ENCODE results near the gene NDUFA13.

The NDUFA13 gene

DNA sequence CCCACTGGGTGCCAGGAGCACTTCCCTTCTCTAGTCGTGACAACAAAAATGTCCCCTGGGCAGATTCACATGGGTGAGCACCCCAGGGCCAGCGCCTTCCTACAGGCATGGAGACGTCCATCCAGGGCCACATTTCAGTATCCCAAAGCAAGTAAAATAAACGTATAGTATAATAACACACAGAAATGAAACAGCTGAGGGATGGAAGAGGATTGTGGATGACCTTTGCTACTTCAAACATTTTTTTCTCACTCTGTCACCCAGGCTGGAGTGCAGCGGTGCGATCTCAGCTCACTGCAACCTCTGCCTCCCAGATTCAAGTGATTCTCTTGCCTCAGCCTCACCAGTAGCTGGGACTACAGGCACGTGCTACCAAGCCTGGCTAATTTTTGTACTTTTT is 50.3 kb downstream of the NDUFA13 start:
- DNase-seq, result no peak

DNA sequence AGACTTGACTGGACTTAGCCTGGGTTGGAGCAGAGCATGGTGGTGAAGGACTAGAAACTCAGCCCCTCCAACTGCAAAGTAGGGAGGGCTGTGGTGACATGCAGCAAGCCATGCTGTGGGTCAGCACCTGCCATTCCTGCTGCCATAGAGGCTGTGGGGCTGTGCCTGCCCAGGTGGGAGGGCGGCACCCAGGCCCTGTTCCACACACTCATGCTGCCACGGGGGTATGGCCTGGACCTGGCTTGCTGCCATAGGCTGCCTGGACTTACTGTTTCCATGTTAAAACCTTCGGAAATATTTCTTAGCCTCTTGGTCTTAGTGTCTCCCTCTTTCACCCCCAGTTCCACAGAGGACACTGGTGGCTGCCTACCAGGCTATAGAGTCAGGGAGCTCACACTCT is 51.4 kb downstream of the NDUFA13 start:
- DNase-seq, result no peak

DNA sequence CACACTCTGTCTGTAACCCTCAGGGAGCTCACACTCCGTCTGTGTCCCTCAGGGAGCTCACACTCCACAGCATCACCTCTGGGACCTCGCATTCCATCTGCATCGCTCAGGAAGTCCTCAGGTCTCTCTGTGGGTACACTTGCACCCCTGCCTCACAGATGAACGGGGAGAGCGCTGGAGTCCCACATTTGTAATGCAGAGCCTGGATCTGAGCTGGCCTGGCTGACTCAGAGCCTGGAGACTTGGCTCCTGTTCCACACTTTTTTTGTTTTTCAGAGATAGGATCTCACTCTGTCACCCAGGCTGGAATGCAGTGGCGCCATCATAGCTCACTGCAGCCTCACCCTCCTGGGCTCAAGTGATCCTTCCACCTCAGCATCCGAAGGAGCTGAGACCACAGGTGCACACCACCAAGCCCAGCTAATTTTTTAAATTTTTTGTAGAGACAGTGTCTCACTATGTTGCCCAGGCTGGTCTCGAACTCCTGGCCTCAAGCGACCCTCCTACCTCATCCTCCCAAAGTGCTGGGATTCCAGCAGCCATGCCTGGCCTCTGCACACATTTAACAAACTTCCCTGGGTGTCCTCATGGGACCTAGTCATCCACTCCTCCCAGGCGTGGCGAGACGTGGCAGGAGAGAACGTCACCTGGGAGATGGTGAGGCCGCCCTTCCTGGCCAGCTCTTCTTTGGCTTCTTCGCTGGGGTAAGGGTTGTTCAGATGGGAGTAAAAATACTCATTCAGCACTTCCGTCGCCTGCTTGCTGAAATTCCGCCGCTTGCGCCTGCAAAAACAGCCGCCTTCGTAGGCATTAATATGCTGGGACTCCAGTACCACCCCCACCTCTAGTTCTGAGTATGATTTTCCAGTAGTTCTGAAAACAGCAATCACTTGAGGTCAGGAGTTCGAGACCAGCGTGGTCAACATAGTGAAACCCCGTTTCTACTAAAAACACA is 53.1 kb downstream of the NDUFA13 start:
- no peak for DNase-seq

DNA sequence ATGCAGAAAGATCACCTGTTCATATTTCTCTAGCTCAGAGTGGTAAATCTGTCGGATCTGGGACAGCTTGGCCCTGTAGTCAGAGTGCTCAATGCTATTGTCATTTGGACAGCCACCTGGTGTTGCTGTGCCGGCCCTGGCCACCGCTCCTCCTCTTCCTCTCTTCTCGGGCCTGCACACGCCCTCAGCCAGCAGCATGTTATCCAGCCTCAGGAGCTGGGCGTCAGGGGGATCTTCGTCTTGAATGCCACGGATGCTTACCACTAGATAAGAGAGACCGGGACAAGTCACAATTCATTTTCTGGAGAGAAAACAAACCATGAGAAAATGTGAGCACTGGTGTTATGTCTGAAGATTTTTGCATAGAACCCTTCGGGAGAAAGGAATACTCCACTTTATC is 54.5 kb downstream of the NDUFA13 start:
- DNase-seq, result no peak

DNA sequence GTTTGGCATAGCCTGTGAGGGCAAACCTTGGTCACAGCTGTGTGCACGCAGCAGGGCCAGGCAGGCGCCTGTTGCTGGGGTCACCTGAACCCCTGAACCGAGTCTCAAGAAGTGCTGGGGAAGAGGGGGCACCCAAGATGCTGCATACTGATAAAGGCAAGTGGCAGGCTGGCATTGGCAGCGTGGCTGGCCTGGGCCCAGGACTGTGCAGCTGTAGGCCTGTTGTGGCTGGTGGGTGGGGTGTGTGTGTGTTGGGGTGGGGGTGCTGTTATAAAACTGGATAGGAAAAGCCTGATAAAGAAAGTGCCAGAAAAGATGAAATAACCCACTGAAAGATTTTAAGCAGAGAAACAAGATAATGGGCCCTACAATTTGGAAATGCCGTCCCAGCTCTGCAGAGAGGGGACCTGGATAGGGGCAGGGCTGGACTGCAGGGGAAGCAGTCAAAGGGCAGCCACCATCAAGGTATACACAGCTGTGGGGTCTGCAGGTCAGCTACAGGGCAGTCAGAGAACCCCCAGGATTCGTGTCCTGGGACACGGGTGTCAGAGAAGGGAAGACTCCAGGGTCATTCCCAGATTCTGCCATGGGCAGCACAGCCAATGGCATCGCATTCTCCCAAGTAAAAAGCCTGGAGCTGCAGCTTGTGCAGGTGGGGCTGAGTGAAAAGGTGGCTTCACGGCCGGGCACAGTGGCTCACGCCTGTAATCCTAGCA is 55.2 kb downstream of the NDUFA13 start:
- DNase-seq, result no peak

DNA sequence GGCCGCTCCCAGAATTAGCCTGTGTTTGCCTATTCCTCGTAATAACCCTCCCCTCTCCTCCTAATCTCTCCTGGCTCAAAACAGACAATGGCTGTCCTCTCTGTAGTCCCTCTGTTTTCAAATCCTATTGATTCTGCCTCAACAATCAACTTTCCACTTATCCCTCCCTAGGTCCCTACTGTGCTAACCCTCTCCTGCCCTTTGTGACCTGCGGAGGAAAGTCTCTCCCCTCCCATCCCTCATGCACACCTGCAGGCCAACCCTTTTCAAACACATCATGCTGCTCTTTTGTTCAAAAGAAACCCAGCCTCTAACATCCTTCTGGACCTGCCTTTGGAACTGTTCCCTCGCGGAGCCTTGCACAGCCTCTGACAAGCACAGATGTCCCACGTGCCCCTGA is 59.4 kb downstream of the NDUFA13 start:
- DNase-seq, result no peak

All from amygdala (tissue), 56 donors.